Cardiac muscle cell (in vitro differentiated cells and primary cell): ENCODE measurements around the gene CNIH3. TPM values are rescaled to one million over a fixed set of nuclear protein-coding genes. Genes with fewer than 3 reads are reported as not detected.

Experiments used
- DNase-seq, 2 donors: peaks; one replicate each; pipeline versions ENCODE4 v3.0.0 to v3.0.0-alpha.2; 2010 to 2017; ENCODE audit warnings: low read depth in 1 of 2, low spot score in 1 of 2
- H3K27ac ChIP-seq: fragments of 200-600 bp; sonication (generic); 2 replicates; pipeline ENCODE4 v1.5.1; 2016
- H3K27me3 ChIP-seq: fragments of 200-600 bp; sonication (generic); 2 replicates; pipeline ENCODE4 v1.6.0; 2016; ENCODE audit warnings: control low read depth
- H3K36me3 ChIP-seq: fragments of 200-600 bp; sonication (generic); 2 replicates; pipeline ENCODE4 v1.5.1; 2016; ENCODE audit warnings: control low read depth
- H3K4me1 ChIP-seq: fragments of 200-600 bp; sonication (generic); 2 replicates; pipeline ENCODE4 v1.8.1; 2017; ENCODE audit warnings: low read depth, mild to moderate bottlenecking, mixed run types
- H3K4me3 ChIP-seq: fragments of 200-600 bp; sonication (generic); 2 replicates; pipeline ENCODE4 v1.5.1; 2016; ENCODE audit warnings: mild to moderate bottlenecking
- H3K9me3 ChIP-seq: fragments of 200-600 bp; sonication (generic); 2 replicates; pipeline ENCODE4 v1.5.1; 2017; ENCODE audit warnings: low read depth, mild to moderate bottlenecking, control low read depth
- polyA plus RNA-seq: library from polyadenylated mRNA; unstranded; fragments of >200 nt; fragmentation: Nextera tagmentation; extraction: Ambion mirVana; gene quantifications from 2 replicates; pipeline ENCODE4 v1.2.1, GENCODE V29; 2016
- total RNA-seq: library from RNA; depleted of rRNA; stranded (reverse); fragments of >200 nt; gene quantifications from 2 replicates; pipeline ENCODE4 v1.2.3, GENCODE V29; 2016
- TF ChIP-seq, protein P1 (sequence below): IDR thresholded peaks from 2 replicates; pipeline ENCODE4 v1.5.1; 2012; ENCODE audit warnings: low read depth, mild to moderate bottlenecking, low read length

CNIH3 gene
- total and polyA plus RNA-seq, 2 experiments from 2014 or later = 3.2 to 4.2 TPM

GRCh38 chr1:224617410-224618355 is 1.6 kb downstream of the CNIH3 start:
- Histone ChIP-seq H3K9me3 (no peaks in the 10 kb centered on the region), H3K4me3 (peak overlapping the region; percentile 46), H3K4me1 (peaks cover 12% of the 10 kb centered on the region), H3K27me3 (peaks cover 79% of the 10 kb centered on the region), H3K36me3 (no peaks in the 10 kb centered on the region), H3K27ac (no peak overlapping the region)
- DNase-seq = no peak
- TF ChIP-seq, protein P1, sequence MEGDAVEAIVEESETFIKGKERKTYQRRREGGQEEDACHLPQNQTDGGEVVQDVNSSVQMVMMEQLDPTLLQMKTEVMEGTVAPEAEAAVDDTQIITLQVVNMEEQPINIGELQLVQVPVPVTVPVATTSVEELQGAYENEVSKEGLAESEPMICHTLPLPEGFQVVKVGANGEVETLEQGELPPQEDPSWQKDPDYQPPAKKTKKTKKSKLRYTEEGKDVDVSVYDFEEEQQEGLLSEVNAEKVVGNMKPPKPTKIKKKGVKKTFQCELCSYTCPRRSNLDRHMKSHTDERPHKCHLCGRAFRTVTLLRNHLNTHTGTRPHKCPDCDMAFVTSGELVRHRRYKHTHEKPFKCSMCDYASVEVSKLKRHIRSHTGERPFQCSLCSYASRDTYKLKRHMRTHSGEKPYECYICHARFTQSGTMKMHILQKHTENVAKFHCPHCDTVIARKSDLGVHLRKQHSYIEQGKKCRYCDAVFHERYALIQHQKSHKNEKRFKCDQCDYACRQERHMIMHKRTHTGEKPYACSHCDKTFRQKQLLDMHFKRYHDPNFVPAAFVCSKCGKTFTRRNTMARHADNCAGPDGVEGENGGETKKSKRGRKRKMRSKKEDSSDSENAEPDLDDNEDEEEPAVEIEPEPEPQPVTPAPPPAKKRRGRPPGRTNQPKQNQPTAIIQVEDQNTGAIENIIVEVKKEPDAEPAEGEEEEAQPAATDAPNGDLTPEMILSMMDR = no peak

GRCh38 chr1:224619209-224619608 is 3.1 kb downstream of the CNIH3 start:
- H3K4me1 ChIP-seq = peaks cover 12% of the 10 kb centered on the region
- no peak overlapping the region for H3K27ac ChIP-seq
- H3K9me3 ChIP-seq = no peaks in the 10 kb centered on the region
- H3K36me3 ChIP-seq = no peaks in the 10 kb centered on the region
- no peak for DNase-seq
- H3K27me3 ChIP-seq = peaks cover 72% of the 10 kb centered on the region
- no peak overlapping the region for H3K4me3 ChIP-seq
- TF ChIP-seq, protein P1 = no peak

GRCh38 chr1:224620105-224620504 is 4.0 kb downstream of the CNIH3 start:
- Histone ChIP-seq H3K4me3 (no peak overlapping the region), H3K4me1 (peaks cover 12% of the 10 kb centered on the region), H3K27me3 (peaks cover 63% of the 10 kb centered on the region), H3K9me3 (no peaks in the 10 kb centered on the region), H3K36me3 (no peaks in the 10 kb centered on the region), H3K27ac (no peak overlapping the region)
- TF ChIP-seq, protein P1 = no peak
- no peak for DNase-seq

- DNase-seq = no peak
- peaks cover 44% of the 10 kb centered on the region for H3K27me3 ChIP-seq
- no peaks in the 10 kb centered on the region for H3K9me3 ChIP-seq
- no peaks in the 10 kb centered on the region for H3K36me3 ChIP-seq
- peaks cover 12% of the 10 kb centered on the region for H3K4me1 ChIP-seq
- no peak overlapping the region for H3K27ac ChIP-seq
- no peak overlapping the region for H3K4me3 ChIP-seq
- TF ChIP-seq, protein P1 = no peak
These were observed 5.9 kb downstream of the CNIH3 start for GRCh38 chr1:224621813-224622682.

DNA sequence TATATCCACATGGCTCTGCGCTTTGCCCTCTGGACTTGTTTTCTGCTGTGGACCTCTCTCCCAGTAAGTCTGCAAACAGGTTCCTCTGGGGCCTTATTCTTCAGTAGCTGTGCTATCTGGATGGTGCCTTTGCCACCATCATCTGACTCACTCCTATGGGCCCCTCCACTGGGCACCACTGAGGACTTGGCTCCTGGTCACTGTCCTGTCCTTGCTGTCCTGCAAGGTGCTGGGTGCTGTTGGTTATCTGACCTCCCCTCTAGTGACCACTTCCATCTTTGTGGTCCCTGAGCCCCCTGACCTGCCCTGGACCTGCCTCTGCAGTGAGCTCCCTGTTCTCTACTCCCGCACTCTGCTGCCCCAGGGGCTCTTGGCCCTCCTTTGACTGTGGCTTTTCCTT is 6.7 kb downstream of the CNIH3 start:
- TF ChIP-seq, protein P1 = no peak
- no peak for DNase-seq
- no peak overlapping the region for H3K27ac ChIP-seq
- peaks cover 36% of the 10 kb centered on the region for H3K27me3 ChIP-seq
- H3K36me3 ChIP-seq = no peaks in the 10 kb centered on the region
- H3K9me3 ChIP-seq = no peaks in the 10 kb centered on the region
- no peak overlapping the region for H3K4me3 ChIP-seq
- H3K4me1 ChIP-seq = peaks cover 11% of the 10 kb centered on the region
